ENCODE measurements around the gene EDAR.

The EDAR gene

GRCh38 chr2:108958002-108958401 lies 31.0 kb downstream of the EDAR start:
- no peak overlapping the region for H3K9ac ChIP-seq (ENCODE audit: insufficient read length)
- no peak overlapping the region for H3K4me3 ChIP-seq
- H3K9me3 ChIP-seq (ENCODE audit: low read depth, low read length): no peaks in the 10 kb centered on the region
- H3K36me3 ChIP-seq (ENCODE audit: insufficient read depth, low read length): no peaks in the 10 kb centered on the region
- no peak for DNase-seq (ENCODE audit: low read depth, low spot score)
- H3K27ac ChIP-seq: no peak overlapping the region
- no peak for TF ChIP-seq EZH2 (IDR thresholded peaks at IDR 0.05)
- TF ChIP-seq POLR2AphosphoS5 (IDR thresholded peaks at IDR 0.05; ENCODE audit: borderline replicate concordance, low read depth, low read length): no peak
- no peak for TF ChIP-seq FOXP2 (optimal IDR thresholded peaks at IDR 0.05; ENCODE audit: control extremely low read depth, extremely low read length, insufficient read depth)

DNA sequence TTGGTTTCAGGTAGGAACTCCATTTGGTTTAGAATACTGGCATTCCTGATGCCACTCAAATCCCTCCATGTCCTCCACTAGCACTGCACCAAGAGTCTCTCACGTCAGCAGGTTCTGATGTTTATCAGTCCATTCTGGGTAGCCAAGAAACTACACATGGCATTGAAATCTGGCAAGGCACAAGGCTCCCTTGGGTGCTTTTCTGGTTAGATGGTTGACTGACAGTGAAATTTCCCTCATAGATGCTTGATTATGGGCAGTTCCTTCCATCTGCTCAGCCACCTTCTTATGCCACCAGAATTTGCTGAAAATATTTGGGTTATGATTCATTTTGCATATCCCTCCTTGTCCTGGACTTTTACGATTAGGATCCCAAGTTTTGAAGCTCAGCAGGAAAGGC lies 32.6 kb downstream of the EDAR start:
- H3K9ac ChIP-seq (ENCODE audit: insufficient read length): no peak overlapping the region
- H3K9me3 ChIP-seq (ENCODE audit: low read depth, low read length): no peaks in the 10 kb centered on the region
- H3K36me3 ChIP-seq (ENCODE audit: insufficient read depth, low read length): no peaks in the 10 kb centered on the region
- TF ChIP-seq FOXP2 (optimal IDR thresholded peaks at IDR 0.05; ENCODE audit: control extremely low read depth, extremely low read length, insufficient read depth): no peak
- no peak for TF ChIP-seq POLR2AphosphoS5 (IDR thresholded peaks at IDR 0.05; ENCODE audit: borderline replicate concordance, low read depth, low read length)
- TF ChIP-seq EZH2 (IDR thresholded peaks at IDR 0.05): no peak
- no peak overlapping the region for H3K4me3 ChIP-seq
- no peak for DNase-seq (ENCODE audit: low read depth, low spot score)
- H3K27ac ChIP-seq: no peak overlapping the region

- Histone ChIP-seq H3K27ac (no peak overlapping the region), H3K9ac (ENCODE audit: insufficient read length) (no peak overlapping the region), H3K9me3 (ENCODE audit: low read depth, low read length) (no peaks in the 10 kb centered on the region), H3K4me3 (no peak overlapping the region), H3K36me3 (ENCODE audit: insufficient read depth, low read length) (no peaks in the 10 kb centered on the region)
- TF ChIP-seq FOXP2 (optimal IDR thresholded peaks at IDR 0.05; ENCODE audit: control extremely low read depth, extremely low read length, insufficient read depth): no peak
- no peak for DNase-seq (ENCODE audit: low read depth, low spot score)
These were observed 38.5 kb downstream of the EDAR start for GRCh38 chr2:108950369-108951135.

- no peaks in the 10 kb centered on the region for H3K9me3 ChIP-seq (ENCODE audit: low read depth, low read length)
- TF ChIP-seq FOXP2 (optimal IDR thresholded peaks at IDR 0.05; ENCODE audit: control extremely low read depth, extremely low read length, insufficient read depth): no peak
- no peak for TF ChIP-seq EZH2 (IDR thresholded peaks at IDR 0.05)
- TF ChIP-seq POLR2AphosphoS5 (IDR thresholded peaks at IDR 0.05; ENCODE audit: borderline replicate concordance, low read depth, low read length): no peak
These were observed 39.4 kb downstream of the EDAR start for GRCh38 chr2:108949316-108950239.

DNA sequence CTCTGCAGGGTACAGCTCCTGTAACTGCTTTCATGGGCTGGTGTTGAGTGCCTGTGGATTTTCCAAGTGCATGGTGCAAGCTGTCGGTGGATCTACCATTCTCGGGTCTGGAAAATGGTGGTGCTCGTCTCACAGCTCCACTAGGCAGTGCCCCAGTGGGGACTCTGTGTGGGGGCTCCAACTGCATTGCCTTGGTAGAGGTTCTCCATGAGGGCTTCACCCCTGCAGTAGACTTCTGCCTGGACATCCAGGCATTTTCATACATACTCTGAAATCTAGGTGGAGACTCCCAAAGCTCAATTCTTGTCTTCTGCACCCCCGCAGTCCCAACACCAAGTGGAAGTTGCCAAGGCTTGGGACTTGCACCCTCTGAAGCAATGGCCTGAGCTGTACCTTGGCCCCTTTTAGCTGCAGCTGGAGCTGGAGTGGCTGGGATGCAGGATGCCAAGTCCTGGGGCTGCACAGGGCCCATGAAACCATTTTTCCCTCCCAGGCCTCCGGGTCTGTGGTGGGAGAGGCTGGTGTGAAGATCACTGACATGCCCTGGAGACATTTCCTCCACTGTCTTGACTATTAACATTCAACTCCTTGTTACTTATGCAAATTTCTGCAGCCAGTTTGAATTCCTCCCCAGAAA lies 41.6 kb downstream of the EDAR start:
- TF ChIP-seq EZH2 (IDR thresholded peaks at IDR 0.05) (no peak), FOXP2 (optimal IDR thresholded peaks at IDR 0.05; ENCODE audit: control extremely low read depth, extremely low read length, insufficient read depth) (no peak), POLR2AphosphoS5 (IDR thresholded peaks at IDR 0.05; ENCODE audit: borderline replicate concordance, low read depth, low read length) (no peak)
- no peaks in the 10 kb centered on the region for H3K36me3 ChIP-seq (ENCODE audit: insufficient read depth, low read length)
- no peak overlapping the region for H3K4me3 ChIP-seq
- no peak overlapping the region for H3K9ac ChIP-seq (ENCODE audit: insufficient read length)
- no peaks in the 10 kb centered on the region for H3K9me3 ChIP-seq (ENCODE audit: low read depth, low read length)
- no peak overlapping the region for H3K27ac ChIP-seq
- DNase-seq (ENCODE audit: low read depth, low spot score): no peak

More at GRCh38 chr2:108949316-108950239, 39.4 kb downstream of the EDAR start:
- no peak overlapping the region for H3K9ac ChIP-seq (ENCODE audit: insufficient read length)
- H3K27ac ChIP-seq: no peak overlapping the region
- DNase-seq (ENCODE audit: low read depth, low spot score): no peak
- no peaks in the 10 kb centered on the region for H3K36me3 ChIP-seq (ENCODE audit: insufficient read depth, low read length)
- no peak overlapping the region for H3K4me3 ChIP-seq

DNA sequence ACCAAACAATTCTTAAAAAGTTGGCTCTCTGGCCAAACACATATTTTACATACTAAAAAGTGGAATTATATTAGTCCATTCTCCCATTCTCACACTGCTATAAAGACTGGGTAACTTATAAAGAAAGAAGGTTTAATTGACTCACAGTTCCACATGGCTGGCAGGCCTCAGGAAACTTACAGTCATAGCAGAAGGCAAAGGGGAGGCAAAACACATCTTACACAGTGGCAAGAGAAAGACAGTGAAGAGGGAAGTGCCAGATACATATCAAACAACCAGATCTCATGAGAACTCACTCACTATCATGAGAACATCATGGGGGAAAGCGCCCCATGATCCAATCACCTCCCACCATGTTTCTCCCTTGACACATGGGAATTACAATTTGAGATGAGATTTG lies 42.6 kb downstream of the EDAR start:
- H3K9me3 ChIP-seq (ENCODE audit: low read depth, low read length): no peaks in the 10 kb centered on the region
- no peak for DNase-seq (ENCODE audit: low read depth, low spot score)
- no peak overlapping the region for H3K4me3 ChIP-seq
- H3K36me3 ChIP-seq (ENCODE audit: insufficient read depth, low read length): no peaks in the 10 kb centered on the region
- H3K9ac ChIP-seq (ENCODE audit: insufficient read length): no peak overlapping the region
- H3K27ac ChIP-seq: no peak overlapping the region
- TF ChIP-seq EZH2 (IDR thresholded peaks at IDR 0.05) (no peak), FOXP2 (optimal IDR thresholded peaks at IDR 0.05; ENCODE audit: control extremely low read depth, extremely low read length, insufficient read depth) (no peak), POLR2AphosphoS5 (IDR thresholded peaks at IDR 0.05; ENCODE audit: borderline replicate concordance, low read depth, low read length) (no peak)

GRCh38 chr2:108945969-108946368 lies 43.1 kb downstream of the EDAR start:
- TF ChIP-seq EZH2 (IDR thresholded peaks at IDR 0.05) (no peak), FOXP2 (optimal IDR thresholded peaks at IDR 0.05; ENCODE audit: control extremely low read depth, extremely low read length, insufficient read depth) (no peak), POLR2AphosphoS5 (IDR thresholded peaks at IDR 0.05; ENCODE audit: borderline replicate concordance, low read depth, low read length) (no peak)

More at GRCh38 chr2:108945969-108946368, 43.1 kb downstream of the EDAR start:
- Histone ChIP-seq H3K9me3 (ENCODE audit: low read depth, low read length) (no peaks in the 10 kb centered on the region), H3K27ac (no peak overlapping the region), H3K4me3 (no peak overlapping the region), H3K36me3 (ENCODE audit: insufficient read depth, low read length) (no peaks in the 10 kb centered on the region), H3K9ac (ENCODE audit: insufficient read length) (no peak overlapping the region)
- no peak for DNase-seq (ENCODE audit: low read depth, low spot score)

Measured in SK-N-MC (cell line).